Endothelial cell of umbilical vein (primary cell): ENCODE measurements around the gene CBLC. TPM values are rescaled to one million over a fixed set of nuclear protein-coding genes. Genes with fewer than 3 reads are reported as not detected.

Experiments
- BruUV-seq: library from RNA; stranded (reverse); fragments of 400-500 nt; replicated peaks from 2 replicates; lab custom pipeline; 2021; lab: Mats Ljungman, UMichigan
- CTCF ChIA-PET: fragments of 300-600, 350-600 bp; sonication (Branson Sonifier 250); formaldehyde crosslinking; loops from one replicate; lab custom pipeline; 2021; ENCODE audit warnings: antibody characterized with exemption, inconsistent platforms; lab: Charles Lee
- POLR2A ChIA-PET: fragments of 300-600, 350-600 bp; sonication (Branson Sonifier 250); formaldehyde crosslinking; loops from one replicate; lab custom pipeline; 2021; ENCODE audit warnings: antibody characterized with exemption, inconsistent platforms; lab: Charles Lee
- DNase-seq: peaks from one replicate; pipeline ENCODE4 v3.0.0-alpha.2; 2011; ENCODE audit warnings: low read depth, low spot score
- FAIRE-seq: peaks from 2 replicates; lab custom pipeline; 2011; peaks lifted over from hg19 to GRCh38; lab: Jason Lieb, UNC
- H2AFZ ChIP-seq: 2 replicates; pipeline ENCODE4 v1.6.0; 2012; ENCODE audit warnings: low read depth, low read length, control low read depth, inconsistent platforms
- H3K27ac ChIP-seq: 2 replicates; pipeline ENCODE4 v1.5.1; 2011; ENCODE audit warnings: low read depth, mild to moderate bottlenecking, control low read depth, low read length, moderate library complexity; ENCODE audit not compliant: insufficient read depth
- H3K27me3 ChIP-seq, 2 experiments: 2 replicates each; pipeline versions ENCODE4 v1.6.0 to v1.6.1; 2011; ENCODE audit warnings: low read length in 2 of 2, mixed read lengths in 1 of 2; ENCODE audit not compliant: control insufficient read depth in 2 of 2, insufficient read depth in 2 of 2
- H3K36me3 ChIP-seq, 2 experiments: 2 replicates in 1 of 2; 3 replicates in 1 of 2; pipeline ENCODE4 v1.5.1; 2011; ENCODE audit warnings: low read length in 2 of 2, mild to moderate bottlenecking in 1 of 2, moderate library complexity in 1 of 2; ENCODE audit not compliant: control insufficient read depth in 2 of 2, insufficient read depth in 2 of 2; ENCODE audit errors: extremely low read depth in 1 of 2
- H3K4me1 ChIP-seq: 3 replicates; pipeline ENCODE4 v1.5.1; 2011; ENCODE audit warnings: mild to moderate bottlenecking, low read length; ENCODE audit not compliant: control insufficient read depth, insufficient read depth; ENCODE audit errors: extremely low read depth
- H3K4me2 ChIP-seq: 2 replicates; pipeline ENCODE4 v1.6.1; 2011; ENCODE audit warnings: low read length, control low read depth, mixed read lengths; ENCODE audit not compliant: insufficient read depth
- H3K4me3 ChIP-seq, 3 experiments: fragments of 200-600 bp in 1 of 3; sonication (generic), shearing (Covaris generic) in 1 of 3; replicated peaks in 1 of 3; 2 replicates each; pipeline ENCODE4 v1.5.1; 2011 to 2016; ENCODE audit warnings: control low read depth in 3 of 3, low read length in 3 of 3, mild to moderate bottlenecking in 2 of 3, inconsistent platforms in 1 of 3, low read depth in 1 of 3, moderate library complexity in 1 of 3; ENCODE audit not compliant: insufficient read depth in 1 of 3
- H3K79me2 ChIP-seq: 2 replicates; pipeline ENCODE4 v1.6.0; 2012; ENCODE audit warnings: low read length, inconsistent platforms; ENCODE audit not compliant: control insufficient read depth, insufficient read depth
- H3K9ac ChIP-seq: replicated peaks from 2 replicates; pipeline ENCODE3; 2011; ENCODE audit warnings: low read length, control low read depth; ENCODE audit not compliant: insufficient read depth; ENCODE audit errors: extremely low read depth
- H3K9me1 ChIP-seq: replicated peaks from 3 replicates; pipeline ENCODE4 v1.6.0; 2011; ENCODE audit warnings: mild to moderate bottlenecking, low read length; ENCODE audit not compliant: control insufficient read depth, insufficient read depth; ENCODE audit errors: extremely low read depth
- H3K9me3 ChIP-seq: replicated peaks from 2 replicates; pipeline ENCODE4 v1.5.1; 2012; ENCODE audit warnings: low read length, inconsistent platforms; ENCODE audit not compliant: control insufficient read depth, insufficient read depth
- H4K20me1 ChIP-seq: replicated peaks from 2 replicates; pipeline ENCODE3; 2011; ENCODE audit warnings: mild to moderate bottlenecking, low read length; ENCODE audit not compliant: control insufficient read depth, insufficient read depth; ENCODE audit errors: extremely low read depth
- CTCF ChIP-seq, 2 donors: IDR thresholded peaks; 1 replicate in 1 of 2; 2 replicates in 1 of 2; pipeline ENCODE4 v1.5.1; 2011; ENCODE audit warnings: low read length in 2 of 2, mild to moderate bottlenecking in 2 of 2, moderate library complexity in 2 of 2, control low read depth in 1 of 2, inconsistent platforms in 1 of 2, low read depth in 1 of 2; ENCODE audit not compliant: insufficient read depth in 1 of 2; ENCODE audit errors: extremely low read depth in 1 of 2
- EZH2 ChIP-seq: IDR thresholded peaks from 2 replicates; pipeline ENCODE4 v1.6.1; 2012; ENCODE audit warnings: borderline replicate concordance, low read depth, mild to moderate bottlenecking, moderate library complexity, low read length, inconsistent platforms; ENCODE audit not compliant: severe bottlenecking
- FOS ChIP-seq: IDR thresholded peaks from 2 replicates; pipeline ENCODE4 v1.6.1; 2011; ENCODE audit warnings: mild to moderate bottlenecking, low read length, moderate library complexity, borderline replicate concordance; ENCODE audit not compliant: insufficient read depth
- GATA2 ChIP-seq: IDR thresholded peaks from 2 replicates; pipeline ENCODE4 v1.7.0; 2011; ENCODE audit warnings: low read depth, mild to moderate bottlenecking, moderate library complexity, mixed read lengths, low read length; ENCODE audit not compliant: insufficient read length, insufficient read depth
- MAX ChIP-seq: IDR thresholded peaks from 2 replicates; pipeline ENCODE4 v1.6.1; 2011; ENCODE audit not compliant: insufficient read depth, insufficient read length
- MYC ChIP-seq: IDR thresholded peaks from one replicate; pipeline ENCODE4 v1.6.1; 2011; ENCODE audit warnings: mild to moderate bottlenecking, low read depth, low read length
- POLR2A ChIP-seq: IDR thresholded peaks from 2 replicates; pipeline ENCODE4 v1.6.1; 2012; ENCODE audit warnings: low read depth, mild to moderate bottlenecking, control low read depth, low read length
- POLR2AphosphoS5 ChIP-seq: IDR thresholded peaks from 2 replicates; pipeline ENCODE4 v1.6.1; 2012; ENCODE audit warnings: low read depth, mild to moderate bottlenecking, control low read depth, low read length, moderate library complexity; ENCODE audit not compliant: insufficient read depth
- dilution Hi-C: fragments of 300-500 bp; cut with MboI; formaldehyde crosslinking; loops from one replicate; pipeline ENCODE4 v1.15.0; 2019; ENCODE audit warnings: low sequenced_read_pairs; ENCODE audit not compliant: extremely low pct_ligation_motif_present
- intact Hi-C: fragments of 100-400 bp; cut with micrococcal nuclease; formaldehyde crosslinking; loops from one replicate; pipeline ENCODE4 v1.10.0; 2022
- polyA plus RNA-seq, 4 experiments: library from polyadenylated mRNA; depleted of rRNA in 3 of 4; stranded (reverse) in 3 of 4; unstranded in 1 of 4; fragments of >200 nt; gene quantifications; 2 replicates each; pipeline versions ENCODE4 v1.2.1 to v1.2.3, GENCODE V29; 2011 to 2012; ENCODE audit warnings: missing spikeins in 1 of 4
- total RNA-seq: library from RNA; stranded (reverse); gene quantifications from 2 replicates; pipeline ENCODE4 v1.2.3, GENCODE V29; 2021

The CBLC gene
- total and polyA plus RNA-seq, 2 donors (not counting 3 experiments of a cell fraction or from before 2014, with no cell fraction given): 0.04 TPM; not detected in 1

- Histone ChIP-seq H2AFZ (no peak overlapping the region), H3K27ac (no peak overlapping the region), H3K4me3 (no peak overlapping the region), H3K9me1 (no peaks in the 10 kb centered on the region), H3K27me3 (no peaks in the 10 kb centered on the region), H3K4me1 (no peaks in the 10 kb centered on the region), H3K4me2 (no peak overlapping the region), H3K9ac (no peak overlapping the region), H3K9me3 (no peaks in the 10 kb centered on the region), H4K20me1 (no peaks in the 10 kb centered on the region), H3K79me2 (no peaks in the 10 kb centered on the region), H3K36me3 (no peaks in the 10 kb centered on the region)
- dilution Hi-C loops: no loop called here
- no peak for FAIRE-seq
- no TSS peak for BruUV-seq
- POLR2A ChIA-PET: no interaction called here
- no peak for DNase-seq
- intact Hi-C loops: no loop called here
- CTCF ChIA-PET: interaction anchor here (0.8 to 2.0 kb wide), 6 partner anchors 8 to 43 kb away, joined by 3 to 9 read pairs (median 4); no protein-coding TSS in a partner anchor
- TF ChIP-seq MYC (no peak), MAX (no peak), EZH2 (no peak), FOS (no peak), GATA2 (no peak), POLR2AphosphoS5 (no peak), CTCF (IDR thresholded peaks at IDR 0.05; ENCODE audit: extremely low read depth in 1 of 2, insufficient read depth in 1 of 2, low read depth in 1 of 2, low read length in 2 of 2) (no peak), POLR2A (no peak)
These were observed 45.3 kb upstream of the CBLC start for GRCh38 chr19:44732235-44733014.
